ENCODE measurements around the gene WNT10A.
A peak's percentile ranks its signal among the peaks of the same experiment; 100 is the strongest.

WNT10A gene

GRCh38 chr2:218880102-218880858 lies at the start of gene WNT10A:
TSS of gene WNT10A (plus strand) at chr2:218880852. CDS start at chr2:218880996, 144 bp downstream.
- DNase-seq (ENCODE audit: low read depth), result peak; percentile 79
- H3K4me3 ChIP-seq (ENCODE audit: low read depth, low read length), result peak within 1 kb of the TSS; percentile 68
- TF ChIP-seq CTCF (IDR thresholded peaks at IDR 0.05; ENCODE audit: insufficient read depth, low read depth, low read length, missing control alignments), result no peak

- no peak for DNase-seq (ENCODE audit: low read depth)
- H3K4me3 ChIP-seq (ENCODE audit: low read depth, low read length), result no peak within 1 kb of the TSS
- no peak for TF ChIP-seq CTCF (IDR thresholded peaks at IDR 0.05; ENCODE audit: insufficient read depth, low read depth, low read length, missing control alignments)
Observed at GRCh38 chr2:218831378-218831990, 49.2 kb upstream of the WNT10A start, which contains the start of gene PRKAG3. TSS of gene PRKAG3 (minus strand) at chr2:218831803.

GRCh38 chr2:218832081-218832480 lies 48.6 kb upstream of the WNT10A start:
- no peak for TF ChIP-seq CTCF (IDR thresholded peaks at IDR 0.05; ENCODE audit: insufficient read depth, low read depth, low read length, missing control alignments)
- H3K4me3 ChIP-seq (ENCODE audit: low read depth, low read length), result no peak overlapping the region
- no peak for DNase-seq (ENCODE audit: low read depth)

- TF ChIP-seq CTCF (IDR thresholded peaks at IDR 0.05; ENCODE audit: insufficient read depth, low read depth, low read length, missing control alignments), result no peak
- no peak overlapping the region for H3K4me3 ChIP-seq (ENCODE audit: low read depth, low read length)
- no peak for DNase-seq (ENCODE audit: low read depth)
Observed at GRCh38 chr2:218832520-218832919, 48.1 kb upstream of the WNT10A start.

GRCh38 chr2:218833023-218833609 lies 47.5 kb upstream of the WNT10A start:
- no peak overlapping the region for H3K4me3 ChIP-seq (ENCODE audit: low read depth, low read length)
- DNase-seq (ENCODE audit: low read depth), result no peak
- no peak for TF ChIP-seq CTCF (IDR thresholded peaks at IDR 0.05; ENCODE audit: insufficient read depth, low read depth, low read length, missing control alignments)

- no peak overlapping the region for H3K4me3 ChIP-seq (ENCODE audit: low read depth, low read length)
- no peak for DNase-seq (ENCODE audit: low read depth)
- TF ChIP-seq CTCF (IDR thresholded peaks at IDR 0.05; ENCODE audit: insufficient read depth, low read depth, low read length, missing control alignments), result no peak
Observed at GRCh38 chr2:218834685-218835084, 46.0 kb upstream of the WNT10A start.

Data from GM12865 (cell line).